IMR-90 (cell line): ENCODE measurements around the gene NEURL1B. TPM values are rescaled to one million over a fixed set of nuclear protein-coding genes. Genes with fewer than 3 reads are reported as not detected.

Experiments
- ATAC-seq: fragments of 200-7000 bp; cut with Tn5 transposase; 2 replicates; pipeline ENCODE4 v1.9.1; 2020; ENCODE audit warnings: low read depth, mild to moderate bottlenecking, moderate library complexity
- BruUV-seq: library from RNA; stranded (reverse); fragments of 400-500 nt; replicated peaks from 2 replicates; lab custom pipeline; 2021; lab: Mats Ljungman, UMichigan
- CTCF ChIA-PET: fragments of 300-600 bp; formaldehyde crosslinking; extraction: SDS; loops from one replicate; lab custom pipeline; 2021; ENCODE audit warnings: antibody characterized with exemption; lab: Yijun Ruan, JAX
- POLR2A ChIA-PET: fragments of 300-600 bp; sonication (Branson Sonifier 250); formaldehyde crosslinking; loops from one replicate; lab custom pipeline; 2022; ENCODE audit warnings: antibody characterized with exemption; ENCODE audit not compliant: unreplicated experiment; lab: Charles Lee
- DNase-seq: peaks from one replicate; pipeline ENCODE4 v3.0.0; 2013
- H2AFZ ChIP-seq: replicated peaks from 2 replicates; pipeline ENCODE3; 2013; ENCODE audit warnings: low read length, mild to moderate bottlenecking; ENCODE audit not compliant: poor library complexity
- H2AK5ac ChIP-seq: 2 replicates; pipeline ENCODE4 v1.6.1; 2013; ENCODE audit warnings: low read depth, low read length, inconsistent platforms
- H2AK9ac ChIP-seq: replicated peaks from 2 replicates; pipeline ENCODE3; 2013; ENCODE audit warnings: mild to moderate bottlenecking, low read depth, low read length, moderate library complexity; ENCODE audit not compliant: poor library complexity
- H2BK120ac ChIP-seq: 2 replicates; pipeline ENCODE4 v1.6.1; 2013; ENCODE audit warnings: low read depth, low read length, inconsistent platforms
- H2BK15ac ChIP-seq: 3 replicates; pipeline ENCODE4 v1.6.1; 2013; ENCODE audit warnings: low read depth, low read length, inconsistent platforms
- H2BK20ac ChIP-seq: 2 replicates; pipeline ENCODE4 v1.6.1; 2013; ENCODE audit warnings: low read depth, mild to moderate bottlenecking, inconsistent platforms, low read length, moderate library complexity
- H2BK5ac ChIP-seq: 2 replicates; pipeline ENCODE4 v1.6.1; 2013; ENCODE audit warnings: mild to moderate bottlenecking, low read depth, low read length, inconsistent platforms; ENCODE audit not compliant: poor library complexity, severe bottlenecking
- H3K14ac ChIP-seq: replicated peaks from 2 replicates; pipeline ENCODE4 v1.6.1; 2013; ENCODE audit warnings: low read depth, low read length, inconsistent platforms
- H3K18ac ChIP-seq: 2 replicates; pipeline ENCODE4 v1.6.1; 2013; ENCODE audit warnings: low read depth, low read length, control low read depth
- H3K23ac ChIP-seq: 2 replicates; pipeline ENCODE4 v1.6.1; 2013; ENCODE audit warnings: low read depth, low read length, inconsistent platforms
- H3K27ac ChIP-seq: 2 replicates; pipeline ENCODE4 v1.5.1; 2013; ENCODE audit warnings: mild to moderate bottlenecking, control low read depth, low read length; ENCODE audit not compliant: insufficient read depth
- H3K27me3 ChIP-seq: 2 replicates; pipeline ENCODE4 v1.6.1; 2013; ENCODE audit warnings: low read length; ENCODE audit not compliant: control insufficient read depth, insufficient read depth
- H3K36me3 ChIP-seq: 2 replicates; pipeline ENCODE4 v1.6.1; 2013; ENCODE audit warnings: low read length, mixed read lengths; ENCODE audit not compliant: control insufficient read depth, insufficient read depth
- H3K4ac ChIP-seq: 2 replicates; pipeline ENCODE4 v1.6.1; 2013; ENCODE audit warnings: low read depth, low read length, inconsistent platforms
- H3K4me1 ChIP-seq: 2 replicates; pipeline ENCODE4 v1.6.1; 2013; ENCODE audit warnings: low read length, mixed read lengths; ENCODE audit not compliant: control insufficient read depth, insufficient read depth
- H3K4me2 ChIP-seq: 2 replicates; pipeline ENCODE4 v1.6.1; 2013; ENCODE audit warnings: low read depth, mild to moderate bottlenecking, control low read depth, low read length, moderate library complexity
- H3K4me3 ChIP-seq: 2 replicates; pipeline ENCODE4 v1.5.1; 2013; ENCODE audit warnings: low read depth, mild to moderate bottlenecking, control low read depth, low read length, moderate library complexity; ENCODE audit not compliant: insufficient read depth
- H3K56ac ChIP-seq: 2 replicates; pipeline ENCODE4 v1.6.1; 2013; ENCODE audit warnings: low read length, inconsistent platforms; ENCODE audit not compliant: insufficient read depth; ENCODE audit errors: extremely low read depth
- H3K79me1 ChIP-seq, 2 experiments: 2 replicates each; pipeline ENCODE4 v1.6.1; 2013; ENCODE audit warnings: low read length in 2 of 2, inconsistent platforms in 1 of 2, low read depth in 1 of 2
- H3K9ac ChIP-seq: 2 replicates; pipeline ENCODE4 v1.6.1; 2013; ENCODE audit warnings: low read depth, low read length, control low read depth
- H3K9me1 ChIP-seq: 2 replicates; pipeline ENCODE4 v1.6.1; 2013; ENCODE audit warnings: low read length, inconsistent platforms; ENCODE audit not compliant: insufficient read depth
- H3K9me3 ChIP-seq: 2 replicates; pipeline ENCODE4 v1.6.1; 2013; ENCODE audit warnings: low read length; ENCODE audit not compliant: control insufficient read depth, insufficient read depth
- H4K20me1 ChIP-seq: 2 replicates; pipeline ENCODE4 v1.6.1; 2013; ENCODE audit warnings: low read length, inconsistent platforms; ENCODE audit not compliant: insufficient read depth
- H4K5ac ChIP-seq: 2 replicates; pipeline ENCODE4 v1.6.1; 2013; ENCODE audit warnings: mild to moderate bottlenecking, low read depth, low read length, control low read depth
- H4K8ac ChIP-seq, 2 experiments: 2 replicates each; pipeline ENCODE4 v1.6.1; 2013; ENCODE audit warnings: low read depth in 2 of 2, low read length in 2 of 2, control low read depth in 1 of 2, inconsistent platforms in 1 of 2
- H4K91ac ChIP-seq: 2 replicates; pipeline ENCODE4 v1.6.1; 2013; ENCODE audit warnings: low read depth, low read length, inconsistent platforms; ENCODE audit not compliant: insufficient read depth
- BHLHE40 ChIP-seq: fragments of 150-350 bp; IDR thresholded peaks from 2 replicates; pipeline ENCODE4 v1.6.1; 2016; ENCODE audit warnings: mild to moderate bottlenecking, low read depth, low read length
- CEBPB ChIP-seq: IDR thresholded peaks from 2 replicates; pipeline ENCODE4 v1.6.1; 2012; ENCODE audit warnings: low read depth, low read length, improper control_type of control experiment
- CHD1 ChIP-seq: IDR thresholded peaks from 2 replicates; pipeline ENCODE4 v1.6.1; 2012; ENCODE audit warnings: low read depth, low read length, improper control_type of control experiment
- CTCF ChIP-seq: conservative IDR thresholded peaks from 2 replicates; pipeline ENCODE4 v1.5.1; 2012; ENCODE audit warnings: mild to moderate bottlenecking, low read depth, low read length, improper control_type of control experiment
- ELK1 ChIP-seq: fragments of 150-350 bp; IDR thresholded peaks from 2 replicates; pipeline ENCODE4 v1.6.1; 2016; ENCODE audit warnings: low read depth, mild to moderate bottlenecking, low read length, moderate library complexity, borderline replicate concordance
- FOS ChIP-seq: fragments of 150-350 bp; IDR thresholded peaks from 2 replicates; pipeline ENCODE4 v1.6.1; 2016; ENCODE audit warnings: low read depth, low read length
- MAFK ChIP-seq: IDR thresholded peaks from 2 replicates; pipeline ENCODE4 v1.6.1; 2012; ENCODE audit warnings: low read depth, low read length, improper control_type of control experiment
- MAZ ChIP-seq: IDR thresholded peaks from 2 replicates; pipeline ENCODE4 v1.6.1; 2012; ENCODE audit warnings: low read depth, mild to moderate bottlenecking, low read length, improper control_type of control experiment, moderate library complexity, borderline replicate concordance
- MXI1 ChIP-seq: IDR thresholded peaks from 2 replicates; pipeline ENCODE4 v1.6.1; 2012; ENCODE audit warnings: low read depth, mild to moderate bottlenecking, low read length, moderate library complexity, borderline replicate concordance
- NFE2L2 ChIP-seq: fragments of 150-350 bp; IDR thresholded peaks from 2 replicates; pipeline ENCODE4 v1.6.1; 2016; ENCODE audit warnings: low read depth, mild to moderate bottlenecking, low read length
- RAD21 ChIP-seq: IDR thresholded peaks from 2 replicates; pipeline ENCODE4 v1.6.1; 2012; ENCODE audit warnings: low read length, improper control_type of control experiment
- RCOR1 ChIP-seq: IDR thresholded peaks from 2 replicates; pipeline ENCODE4 v1.6.1; 2012; ENCODE audit warnings: mild to moderate bottlenecking, low read length, improper control_type of control experiment; ENCODE audit not compliant: insufficient replicate concordance
- RFX5 ChIP-seq: IDR thresholded peaks from 2 replicates; pipeline ENCODE4 v1.8.0; 2012; ENCODE audit warnings: low read depth, mild to moderate bottlenecking, low read length, moderate library complexity
- SMC3 ChIP-seq: fragments of 150-350 bp; IDR thresholded peaks from 2 replicates; pipeline ENCODE4 v1.6.1; 2016; ENCODE audit warnings: low read depth, mild to moderate bottlenecking, antibody characterized with exemption, low read length, moderate library complexity
- USF2 ChIP-seq: fragments of 150-350 bp; IDR thresholded peaks from 2 replicates; pipeline ENCODE4 v1.6.1; 2017; ENCODE audit warnings: mild to moderate bottlenecking, antibody characterized with exemption, low read length, low read depth
- WGBS, 2 experiments: methylation state at CpG; one replicate each; pipeline versions ENCODE4 v1.1.5 to v1.1.7; 2013; ENCODE audit warnings: missing lambda C conversion rate in 2 of 2; ENCODE audit not compliant: insufficient read length in 1 of 2; ENCODE audit errors: extremely low coverage in 2 of 2; 5-methylcytosine and 5-hydroxymethylcytosine counted together
- dilution Hi-C: fragments of 300-500 bp; cut with HindIII; formaldehyde crosslinking; loops from one replicate; pipeline ENCODE4 v1.14.3; 2018; ENCODE audit warnings: low sequenced_read_pairs; ENCODE audit not compliant: unreplicated experiment
- in situ Hi-C: fragments of 300-500 bp; cut with MboI; formaldehyde crosslinking; loops from 3 replicates; pipeline ENCODE4 v1.14.3; 2019; ENCODE audit warnings: low sequenced_read_pairs, inconsistent platforms, mixed read lengths
- intact Hi-C: fragments of 100-400 bp; cut with micrococcal nuclease; formaldehyde crosslinking; loops from 2 replicates; pipeline ENCODE4 v1.10.0; 2022
- polyA plus RNA-seq, 3 experiments: library from polyadenylated mRNA; depleted of rRNA; stranded (reverse); fragments of >200 nt; gene quantifications; 2 replicates each; pipeline ENCODE4 v1.2.3, GENCODE V29; 2012; ENCODE audit warnings: low replicate concordance in 1 of 3
- total RNA-seq: library from RNA; depleted of rRNA; stranded (reverse); fragments of >200 nt; gene quantifications from 2 replicates; pipeline ENCODE4 v1.2.3, GENCODE V29; 2012

Gene NEURL1B
- total and polyA plus RNA-seq, 2 of the 4 experiments (the other 2 are of a cell fraction), result 1.8 to 2.8 TPM

GRCh38 chr5:172672681-172673080, 31.6 kb downstream of the NEURL1B start:
- Histone ChIP-seq H3K4me1 (peaks cover 5% of the 10 kb centered on the region; the same call in 1 of the 2 replicates), H2BK20ac (no peak overlapping the region), H4K8ac (no peak overlapping the region), H2AK5ac (no peak overlapping the region), H3K9me1 (peaks cover 3% of the 10 kb centered on the region; the same call in 1 of the 2 replicates), H3K18ac (no peak overlapping the region), H2AK9ac (no peak overlapping the region), H3K4ac (no peak overlapping the region), H3K23ac (no peak overlapping the region), H3K9me3 (no peaks in the 10 kb centered on the region), H3K79me1 (peaks cover 4 to 11% of the 10 kb centered on the region in 2 experiments; a peak in 2 of 4 replicates), H2BK5ac (no peak overlapping the region), H4K5ac (no peak overlapping the region), H3K14ac (no peak overlapping the region), H4K20me1 (no peaks in the 10 kb centered on the region), H3K4me2 (no peak overlapping the region), H2AFZ (no peak overlapping the region), H3K56ac (no peak overlapping the region), H3K36me3 (no peaks in the 10 kb centered on the region; the same call in none of the 2 replicates), H2BK120ac (no peak overlapping the region), H3K27ac (no peak overlapping the region), H3K9ac (no peak overlapping the region), H2BK15ac (no peak overlapping the region), H3K4me3 (no peak overlapping the region), H4K91ac (no peak overlapping the region), H3K27me3 (no peaks in the 10 kb centered on the region)
- ChIA-PET CTCF (interaction anchor here (0.6 to 0.9 kb wide), 2 partner anchors 9 to 12 kb away, joined by 3 to 4 read pairs; no protein-coding TSS in a partner anchor), POLR2A (no interaction called here)
- intact Hi-C loops, result no loop called here
- BruUV-seq, result no TSS peak
- WGBS, 2 experiments, result no CpG with 5 or more reads among the region's 2 CpGs
- TF ChIP-seq SMC3 (no peak), RFX5 (no peak), USF2 (no peak), RAD21 (no peak), NFE2L2 (no peak), BHLHE40 (no peak), ELK1 (no peak), RCOR1 (no peak), FOS (no peak), CEBPB (no peak), MAFK (no peak), CTCF (no peak), MAZ (no peak), MXI1 (no peak), CHD1 (no peak)
- DNase-seq (peak; percentile 13), ATAC-seq (peak; percentile 44; the same call in 1 of the 2 replicates)
- dilution Hi-C loops, result no loop called here
- in situ Hi-C loops, result no loop called here
